Tibial nerve (tissue), 4 donors: ENCODE data around the gene GSE1. TPM values are rescaled to one million over a fixed set of nuclear protein-coding genes. Genes with fewer than 3 reads are reported as not detected.

ENCODE experiments used
- DNase-seq, 2 donors: peaks; one replicate each; pipeline ENCODE4 v3.0.0-alpha.2; 2019; ENCODE audit warnings: low spot score in 2 of 2
- H3K27ac ChIP-seq, 4 donors: fragments of 200-600 bp; sonication (generic) in 3 of 4; one replicate each; pipeline ENCODE4 v1.5.1; 2017 to 2019; ENCODE audit warnings: mild to moderate bottlenecking in 1 of 4
- H3K27me3 ChIP-seq, 2 donors: fragments of 200-600 bp; sonication (generic) in 1 of 2; one replicate each; pipeline versions ENCODE4 v1.5.1 to v1.6.0; 2017 to 2019
- H3K36me3 ChIP-seq, 3 donors: fragments of 200-600 bp; sonication (generic); one replicate each; pipeline ENCODE4 v1.5.1; 2018 to 2019
- H3K4me1 ChIP-seq, 4 donors: fragments of 200-600 bp; sonication (generic) in 3 of 4; one replicate each; pipeline ENCODE4 v1.5.1; 2017 to 2019
- H3K4me3 ChIP-seq, 4 donors: fragments of 200-600 bp; sonication (generic) in 3 of 4; one replicate each; pipeline ENCODE4 v1.5.1; 2017 to 2019; ENCODE audit warnings: mild to moderate bottlenecking in 1 of 4, moderate library complexity in 1 of 4
- H3K9me3 ChIP-seq, 4 donors: fragments of 200-600 bp; sonication (generic) in 3 of 4; one replicate each; pipeline ENCODE4 v1.5.1; 2017 to 2019
- CTCF ChIP-seq, 5 experiments: fragments of 200-600 bp in 3 of 5; fragments of 450-650 bp in 2 of 5; sonication (generic) in 3 of 5; IDR thresholded peaks; one replicate each; pipeline ENCODE4 v1.5.1; 2016 to 2019; ENCODE audit warnings: antibody characterized with exemption in 5 of 5, mild to moderate bottlenecking in 3 of 5, moderate library complexity in 2 of 5
- EP300 ChIP-seq, 2 donors: sonication (generic); formaldehyde crosslinking; IDR thresholded peaks; one replicate each; pipeline ENCODE4 v1.6.1; 2017; ENCODE audit warnings: antibody characterized with exemption in 2 of 2, mild to moderate bottlenecking in 1 of 2
- POLR2A ChIP-seq, 2 donors: fragments of 450-650 bp; IDR thresholded peaks; one replicate each; pipeline ENCODE4 v1.6.1; 2017; ENCODE audit warnings: antibody characterized with exemption in 2 of 2, mild to moderate bottlenecking in 2 of 2, moderate library complexity in 2 of 2
- WGBS, 2 donors: methylation state at CpG; one replicate each; pipeline ENCODE4 v1.1.5; 2018; 5-methylcytosine and 5-hydroxymethylcytosine counted together
- total RNA-seq, 4 donors: library from RNA; depleted of rRNA; stranded (reverse); fragments of >200 nt; gene quantifications; one replicate each; pipeline ENCODE4 v1.1.0, GENCODE V29; 2016

Gene GSE1
- total RNA-seq, 4 donors from 2014 or later: 65.1 to 147 (median 83.5) TPM

- DNase-seq: no peak
- 78 to 80% methylated on average over 22 to 26 of the region's 26 CpGs for WGBS, 2 donors
- no peak overlapping the region for H3K27ac ChIP-seq
- no peaks in the 10 kb centered on the region for H3K27me3 ChIP-seq
- no peaks in the 10 kb centered on the region for H3K36me3 ChIP-seq
- no peak for TF ChIP-seq EP300 (IDR thresholded peaks at IDR 0.05)
- TF ChIP-seq CTCF (IDR thresholded peaks at IDR 0.05): no peak
- no peak for TF ChIP-seq POLR2A (IDR thresholded peaks at IDR 0.05)
- no peaks in the 10 kb centered on the region for H3K9me3 ChIP-seq
- peaks cover 0 to 15% (median 6%) of the 10 kb centered on the region in 4 donors for H3K4me1 ChIP-seq
- H3K4me3 ChIP-seq: no peak overlapping the region
These were observed 25.2 kb upstream of the GSE1 start for GRCh38 chr16:85587762-85588556.

GRCh38 chr16:85588562-85589503, 24.3 kb upstream of the GSE1 start:
- no peak for DNase-seq
- no peaks in the 10 kb centered on the region for H3K36me3 ChIP-seq
- H3K9me3 ChIP-seq: no peaks in the 10 kb centered on the region
- H3K4me3 ChIP-seq: no peak overlapping the region
- H3K27me3 ChIP-seq: no peaks in the 10 kb centered on the region
- 72 to 78% methylated on average over 26 to 27 of the region's 27 CpGs for WGBS, 2 donors
- no peak for TF ChIP-seq EP300 (IDR thresholded peaks at IDR 0.05)
- no peak for TF ChIP-seq CTCF (IDR thresholded peaks at IDR 0.05)
- TF ChIP-seq POLR2A (IDR thresholded peaks at IDR 0.05): no peak
- H3K27ac ChIP-seq: no peak overlapping the region
- H3K4me1 ChIP-seq: peaks cover 0 to 22% (median 2%) of the 10 kb centered on the region in 4 donors

DNA sequence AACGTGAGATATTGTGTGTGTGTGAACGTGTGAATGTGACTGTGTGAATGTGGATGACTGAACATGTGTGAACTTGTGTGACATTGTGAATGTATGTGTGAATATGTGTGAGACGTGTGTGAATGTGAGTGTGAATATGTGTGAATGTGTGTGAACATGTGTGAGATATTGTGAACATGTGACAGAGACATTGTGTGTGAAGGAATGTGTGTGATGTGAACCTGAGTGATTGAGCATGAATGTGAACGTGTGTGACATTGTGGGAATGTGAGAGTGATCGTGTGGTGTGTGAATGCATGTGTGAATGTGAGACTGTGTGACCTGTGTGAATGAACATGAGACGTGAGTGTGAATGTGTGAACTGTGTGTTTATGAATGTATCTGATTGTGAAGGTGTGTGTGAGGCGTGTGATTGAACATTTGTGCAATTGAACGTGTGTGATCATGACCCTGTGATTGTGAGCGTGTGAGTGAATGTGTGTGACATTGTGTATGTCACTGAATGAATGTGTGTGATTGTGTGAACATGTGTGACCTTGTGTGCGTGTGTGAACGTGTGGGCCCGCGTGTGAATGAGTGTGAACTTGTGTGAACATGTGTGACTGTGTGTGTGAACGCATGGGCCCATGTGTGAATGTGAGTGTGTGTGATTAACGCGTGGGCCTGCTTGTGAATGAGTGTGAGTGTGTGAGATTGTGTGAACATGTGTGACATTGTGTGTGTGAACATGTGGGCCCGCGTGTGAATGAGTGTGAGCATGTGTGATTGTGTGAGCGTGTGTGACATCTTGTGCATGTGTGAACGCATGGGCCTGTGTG, 23.2 kb upstream of the GSE1 start:
- Histone ChIP-seq H3K4me1 (peaks cover 0 to 26% (median 0%) of the 10 kb centered on the region in 4 donors), H3K4me3 (no peak overlapping the region), H3K27me3 (no peaks in the 10 kb centered on the region), H3K36me3 (no peaks in the 10 kb centered on the region), H3K9me3 (no peaks in the 10 kb centered on the region), H3K27ac (no peak overlapping the region)
- no peak for TF ChIP-seq CTCF (IDR thresholded peaks at IDR 0.05)
- TF ChIP-seq EP300 (IDR thresholded peaks at IDR 0.05): no peak
- DNase-seq: no peak
- 95% methylated on average over 20 of the region's 20 CpGs for WGBS, 2 donors

GRCh38 chr16:85590506-85590832, 22.7 kb upstream of the GSE1 start:
- Histone ChIP-seq H3K27me3 (no peaks in the 10 kb centered on the region), H3K4me3 (no peak overlapping the region), H3K27ac (no peak overlapping the region), H3K4me1 (peaks cover 0 to 26% (median 0%) of the 10 kb centered on the region in 4 donors), H3K36me3 (no peaks in the 10 kb centered on the region), H3K9me3 (no peaks in the 10 kb centered on the region)
- TF ChIP-seq EP300 (IDR thresholded peaks at IDR 0.05) (no peak), POLR2A (IDR thresholded peaks at IDR 0.05) (no peak), CTCF (IDR thresholded peaks at IDR 0.05) (no peak)
- 96 to 97% methylated on average over 12 of the region's 12 CpGs for WGBS, 2 donors
- no peak for DNase-seq
